GM23338 (cell line): Measurements from ENCODE around the gene KRTAP5-10. TPM values are rescaled to one million over a fixed set of nuclear protein-coding genes. Genes with fewer than 3 reads are reported as not detected.
A peak's percentile ranks its signal among the peaks of the same experiment; 100 is the strongest.

Experiments used
- ATAC-seq: fragments of 200-7000 bp; cut with Tn5 transposase; 3 replicates; pipeline ENCODE4 v1.9.1; 2020
- DNase-seq: peaks from one replicate; pipeline ENCODE4 v3.0.0-alpha.2; 2015; ENCODE audit warnings: low spot score
- H2AFZ ChIP-seq: fragments of 200-600 bp; sonication (generic); 2 replicates; pipeline ENCODE4 v1.8.0; 2016; ENCODE audit warnings: antibody characterized with exemption, mild to moderate bottlenecking, moderate library complexity
- H3F3A ChIP-seq: fragments of 200-600 bp; sonication (generic); replicated peaks from 2 replicates; pipeline ENCODE4 v1.8.0; 2017; ENCODE audit warnings: antibody characterized with exemption, mixed run types, low read depth
- H3K27ac ChIP-seq: fragments of 200-600 bp; sonication (generic); 2 replicates; pipeline ENCODE4 v1.6.1; 2016; ENCODE audit warnings: low read depth
- H3K27me3 ChIP-seq: fragments of 200-600 bp; sonication (generic); 2 replicates; pipeline ENCODE4 v1.8.0; 2016; ENCODE audit warnings: mild to moderate bottlenecking, mixed run types, moderate library complexity; ENCODE audit not compliant: insufficient read depth
- H3K36me3 ChIP-seq: fragments of 200-600 bp; sonication (generic); 2 replicates; pipeline ENCODE4 v1.8.0; 2016; ENCODE audit warnings: mild to moderate bottlenecking; ENCODE audit not compliant: insufficient read depth
- H3K4me1 ChIP-seq: fragments of 200-600 bp; sonication (generic); 2 replicates; pipeline ENCODE4 v1.8.0; 2016; ENCODE audit warnings: mild to moderate bottlenecking, moderate library complexity; ENCODE audit not compliant: insufficient read depth
- H3K4me2 ChIP-seq: fragments of 200-600 bp; sonication (generic); 2 replicates; pipeline ENCODE4 v1.7.1; 2017; ENCODE audit warnings: mixed run types
- H3K4me3 ChIP-seq: fragments of 200-600 bp; sonication (generic); 2 replicates; pipeline ENCODE4 v1.6.1; 2016; ENCODE audit warnings: mixed run types
- H3K79me2 ChIP-seq: fragments of 200-600 bp; sonication (generic); replicated peaks from 2 replicates; pipeline ENCODE4 v1.8.0; 2017; ENCODE audit warnings: mild to moderate bottlenecking; ENCODE audit not compliant: insufficient read depth
- H3K9me2 ChIP-seq: fragments of 200-600 bp; sonication (generic); 2 replicates; pipeline ENCODE4 v1.8.0; 2017; ENCODE audit not compliant: insufficient read depth
- H4K20me1 ChIP-seq: fragments of 200-600 bp; sonication (generic); replicated peaks from 2 replicates; pipeline ENCODE4 v1.8.0; 2017; ENCODE audit warnings: mild to moderate bottlenecking; ENCODE audit not compliant: insufficient read depth
- H3K27ac Mint-ChIP-seq: 2 replicates; pipeline ENCODE4 v1.8.0; 2020; ENCODE audit warnings: inconsistent platforms, mild to moderate bottlenecking, moderate library complexity, mixed read lengths
- H3K27me3 Mint-ChIP-seq: 3 replicates; pipeline ENCODE4 v1.8.0; 2022; ENCODE audit warnings: low read depth, mild to moderate bottlenecking, moderate library complexity, mixed read lengths, inconsistent platforms; ENCODE audit not compliant: insufficient read depth, poor library complexity
- H3K36me3 Mint-ChIP-seq: 3 replicates; pipeline ENCODE4 v1.8.0; 2021; ENCODE audit warnings: low read depth, mild to moderate bottlenecking, inconsistent platforms, moderate library complexity, mixed read lengths
- H3K4me1 Mint-ChIP-seq: 3 replicates; pipeline ENCODE4 v1.8.0; 2020; ENCODE audit warnings: mild to moderate bottlenecking, inconsistent platforms, mixed read lengths
- H3K4me3 Mint-ChIP-seq: 3 replicates; pipeline ENCODE4 v1.8.0; 2021; ENCODE audit warnings: moderate library complexity, mild to moderate bottlenecking, inconsistent platforms, mixed read lengths
- H3K9me3 Mint-ChIP-seq: 3 replicates; pipeline ENCODE4 v1.8.0; 2020; ENCODE audit warnings: moderate library complexity, mild to moderate bottlenecking, inconsistent platforms, mixed read lengths
- CTCF ChIP-seq, 2 experiments: fragments of 200-600 bp in 1 of 2; sonication (generic) in 1 of 2; conservative IDR thresholded peaks; 2 replicates each; pipeline versions ENCODE4 v1.5.1 to v1.6.1; 2016 to 2017; ENCODE audit warnings: antibody characterized with exemption in 2 of 2, low read depth in 2 of 2, mild to moderate bottlenecking in 2 of 2, moderate library complexity in 1 of 2
- EZH2phosphoT487 ChIP-seq: fragments of 200-600 bp; sonication (generic); IDR thresholded peaks from one replicate; pipeline ENCODE4 v1.8.1; 2018; ENCODE audit warnings: antibody characterized with exemption; ENCODE audit not compliant: unreplicated experiment
- ZNF114 ChIP-seq: fragments of 250-450 bp; sonication (Bioruptor Pico); IDR thresholded peaks from 2 replicates; pipeline ENCODE4 v1.5.0; 2020; ENCODE audit warnings: mild to moderate bottlenecking, moderate library complexity
- ZNF462 ChIP-seq: fragments of 250-450 bp; sonication (Bioruptor Pico); IDR thresholded peaks from 2 replicates; pipeline ENCODE4 v1.5.0; 2020; ENCODE audit warnings: mild to moderate bottlenecking, moderate library complexity
- polyA plus RNA-seq: library from polyadenylated mRNA; unstranded; fragments of >200 nt; fragmentation: Nextera tagmentation; extraction: Ambion mirVana; gene quantifications from 2 replicates; pipeline ENCODE4 v1.2.1, GENCODE V29; 2016
- total RNA-seq: library from RNA; depleted of rRNA; stranded (reverse); fragments of >200 nt; shearing (Covaris generic); gene quantifications from 2 replicates; pipeline ENCODE4 v1.2.3, GENCODE V29; 2014

Gene KRTAP5-10
- total and polyA plus RNA-seq, 2 experiments from 2014 or later, result not detected

- no peaks in the 10 kb centered on the region for H3K36me3 ChIP-seq
- Mint-ChIP-seq H3K4me3 (no peak overlapping the region), H3K4me1 (no peaks in the 10 kb centered on the region), H3K9me3 (0 out of 3 replicates have a peak, but pooled peaks cover under 1% of the 10 kb centered on the region), H3K27me3 (peaks cover 5% of the 10 kb centered on the region), H3K36me3 (no peaks in the 10 kb centered on the region), H3K27ac (no peak overlapping the region)
- 0 out of 4 replicates have a peak, but pooled peaks of 1 of the 2 experiments have one; percentile 5 for TF ChIP-seq CTCF (conservative IDR thresholded peaks at IDR 0.05; ENCODE audit: low read depth in 2 of 2)
- no peak for TF ChIP-seq EZH2phosphoT487
- H3K27me3 ChIP-seq, result no peaks in the 10 kb centered on the region
- no peaks in the 10 kb centered on the region for H3K4me1 ChIP-seq
- H3K9me2 ChIP-seq, result 0 out of 2 replicates have a peak, but pooled peaks cover 3% of the 10 kb centered on the region
- peak overlapping the region; percentile 56; the same call in 1 of the 2 replicates for H2AFZ ChIP-seq
- no peaks in the 10 kb centered on the region for H3F3A ChIP-seq
- H4K20me1 ChIP-seq, result no peaks in the 10 kb centered on the region
- DNase-seq, result no peak
- H3K4me3 ChIP-seq, result no peak overlapping the region
- no peaks in the 10 kb centered on the region for H3K79me2 ChIP-seq
- H3K4me2 ChIP-seq, result no peak overlapping the region
- peak; percentile 30; the same call in 2 of the 3 replicates for ATAC-seq
- no peak overlapping the region for H3K27ac ChIP-seq
Observed at GRCh38 chr11:71518506-71519471, 46.6 kb upstream of the KRTAP5-10 start.

- Histone ChIP-seq H3K79me2 (no peaks in the 10 kb centered on the region), H3K9me2 (0 out of 2 replicates have a peak, but pooled peaks cover 6% of the 10 kb centered on the region), H3K27ac (no peak overlapping the region), H3K4me3 (no peak overlapping the region), H3K36me3 (no peaks in the 10 kb centered on the region), H2AFZ (peak overlapping the region; percentile 56; the same call in 1 of the 2 replicates), H4K20me1 (no peaks in the 10 kb centered on the region), H3K27me3 (no peaks in the 10 kb centered on the region), H3K4me2 (no peak overlapping the region), H3F3A (no peaks in the 10 kb centered on the region), H3K4me1 (no peaks in the 10 kb centered on the region)
- Mint-ChIP-seq H3K4me1 (no peaks in the 10 kb centered on the region), H3K27ac (no peak overlapping the region), H3K4me3 (no peak overlapping the region), H3K27me3 (peaks cover 5% of the 10 kb centered on the region), H3K36me3 (no peaks in the 10 kb centered on the region), H3K9me3 (no peaks in the 10 kb centered on the region)
- ATAC-seq, result no peak
- DNase-seq, result no peak
- no peak for TF ChIP-seq ZNF462
- no peak for TF ChIP-seq ZNF114
- TF ChIP-seq CTCF (conservative IDR thresholded peaks at IDR 0.05; ENCODE audit: low read depth in 2 of 2), result no peak
Observed at GRCh38 chr11:71519546-71519945, 45.8 kb upstream of the KRTAP5-10 start.
